ENCODE data around the gene ADGRV1.
"Not testable (repeated sequence)": the region's sequence is repeated elsewhere in the genome, so short reads cannot be mapped to it uniquely, and the experiment has no call there.

ADGRV1 gene

DNA sequence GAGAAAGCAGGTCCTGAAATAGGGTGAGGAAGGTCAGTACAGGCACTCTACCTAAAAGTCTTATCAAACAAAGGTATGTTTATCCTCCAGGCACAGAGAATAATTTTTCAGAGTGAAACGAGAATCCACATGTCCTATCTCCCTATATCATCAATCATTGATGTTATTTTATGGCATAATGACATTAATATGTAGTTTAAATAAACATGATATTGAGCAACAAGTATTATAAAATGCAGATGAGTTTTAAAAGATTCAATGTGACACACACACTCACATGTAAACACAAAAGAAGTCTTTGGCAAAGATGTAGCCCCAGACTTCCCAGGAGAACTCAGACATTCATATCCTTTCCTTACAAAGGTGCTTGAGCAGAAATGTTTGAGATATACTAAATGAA, 389.1 kb downstream of the ADGRV1 start:
- H3K36me3 Mint-ChIP-seq, result no peaks in the 10 kb centered on the region

DNA sequence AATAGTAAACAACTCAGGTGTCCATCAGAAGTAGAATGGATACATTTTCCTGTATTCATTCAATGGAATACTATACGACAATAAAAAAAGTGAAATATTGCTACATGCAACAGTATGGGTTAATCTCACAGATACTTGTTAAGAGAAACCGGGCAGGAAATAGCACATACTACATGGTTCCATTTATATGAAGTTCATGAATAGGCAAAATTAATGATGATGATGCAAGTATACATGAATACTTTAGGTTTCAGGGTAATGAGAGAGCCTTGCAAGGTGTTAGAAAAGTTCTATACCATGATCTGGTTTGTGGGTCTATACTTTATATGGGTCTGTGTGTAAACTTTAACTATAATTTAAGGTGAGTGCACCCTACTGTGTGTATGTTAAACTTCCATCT, 390.4 kb downstream of the ADGRV1 start:
- Mint-ChIP-seq H3K27me3 (peaks cover 6% of the 10 kb centered on the region), H3K9me3 (no peaks in the 10 kb centered on the region), H3K4me3 (no peak overlapping the region), H3K27ac (no peak overlapping the region), H3K36me3 (no peaks in the 10 kb centered on the region), H3K4me1 (no peaks in the 10 kb centered on the region)

More for the DNA sequence above, 389.1 kb downstream of the ADGRV1 start:
- Mint-ChIP-seq H3K4me1 (no peaks in the 10 kb centered on the region), H3K27ac (no peak overlapping the region), H3K27me3 (peaks cover 5% of the 10 kb centered on the region), H3K4me3 (no peak overlapping the region), H3K9me3 (no peaks in the 10 kb centered on the region)

GRCh38 chr5:90949469-90950358, 391.1 kb downstream of the ADGRV1 start:
- Mint-ChIP-seq H3K9me3 (no peaks in the 10 kb centered on the region), H3K27ac (no peak overlapping the region), H3K36me3 (no peaks in the 10 kb centered on the region), H3K4me1 (no peaks in the 10 kb centered on the region), H3K27me3 (peaks cover 7% of the 10 kb centered on the region), H3K4me3 (no peak overlapping the region)

GRCh38 chr5:90955001-90955635, 396.5 kb downstream of the ADGRV1 start:
- no peaks in the 10 kb centered on the region for H3K36me3 Mint-ChIP-seq
- H3K4me1 Mint-ChIP-seq, result peaks cover 4% of the 10 kb centered on the region
- H3K4me3 Mint-ChIP-seq, result no peak overlapping the region
- no peaks in the 10 kb centered on the region for H3K9me3 Mint-ChIP-seq
- H3K27ac Mint-ChIP-seq, result no peak overlapping the region
- peaks cover 14% of the 10 kb centered on the region for H3K27me3 Mint-ChIP-seq

DNA sequence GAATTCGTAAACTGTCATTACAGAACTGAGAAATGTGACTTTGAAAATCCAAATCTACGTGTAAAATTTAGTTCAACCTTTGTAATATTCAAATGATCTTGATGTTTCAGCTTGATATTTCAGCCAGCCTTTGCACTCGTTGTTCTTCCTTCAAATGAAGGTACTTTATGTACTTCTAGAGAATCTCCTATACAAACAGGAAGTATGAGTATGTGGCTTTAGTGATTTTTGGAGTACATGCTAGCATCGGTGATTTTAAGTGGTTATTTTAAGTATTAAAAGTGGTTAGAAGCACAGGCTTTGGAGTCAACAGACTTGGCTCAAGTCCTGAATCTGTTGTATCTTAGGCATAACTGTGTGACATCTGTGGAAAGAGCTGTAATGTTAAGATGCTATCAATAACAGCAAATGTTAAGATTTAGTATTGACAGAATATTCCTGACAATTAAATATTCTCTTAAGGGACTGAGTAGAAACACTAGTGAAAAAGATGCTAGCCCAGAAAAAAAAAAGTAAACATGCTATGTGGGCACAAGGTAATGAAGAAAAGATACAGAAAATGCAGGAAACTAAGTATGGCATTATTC, 398.0 kb downstream of the ADGRV1 start:
- H3K4me3 Mint-ChIP-seq, result no peak overlapping the region
- H3K27ac Mint-ChIP-seq, result no peak overlapping the region
- peaks cover 4% of the 10 kb centered on the region for H3K4me1 Mint-ChIP-seq
- peaks cover 14% of the 10 kb centered on the region for H3K27me3 Mint-ChIP-seq
- H3K9me3 Mint-ChIP-seq, result no peaks in the 10 kb centered on the region
- no peaks in the 10 kb centered on the region for H3K36me3 Mint-ChIP-seq

DNA sequence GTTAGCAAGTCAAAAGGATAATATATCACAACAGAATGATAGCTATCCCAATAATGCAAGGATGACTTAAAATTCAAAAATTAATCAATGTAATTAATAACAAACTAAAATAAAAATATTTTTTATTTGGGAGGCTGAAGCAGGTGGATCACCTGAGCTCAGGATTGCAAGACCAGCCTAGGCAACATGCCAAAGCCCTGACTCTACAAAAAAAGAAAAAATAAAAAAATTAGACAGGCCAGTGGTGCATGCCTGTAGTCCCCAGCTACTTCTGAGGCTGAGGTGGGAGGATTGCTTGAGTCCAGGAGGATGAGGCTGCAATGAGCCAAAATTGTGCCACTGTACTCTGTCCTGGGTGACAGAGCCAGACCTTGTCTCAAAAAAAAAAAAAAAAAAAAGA, 399.3 kb downstream of the ADGRV1 start:
- no peaks in the 10 kb centered on the region for H3K36me3 Mint-ChIP-seq
- H3K9me3 Mint-ChIP-seq, result no peaks in the 10 kb centered on the region
- H3K4me1 Mint-ChIP-seq, result peaks cover 4% of the 10 kb centered on the region
- H3K27me3 Mint-ChIP-seq, result peaks cover 11% of the 10 kb centered on the region
- H3K27ac Mint-ChIP-seq, result no peak overlapping the region
- H3K4me3 Mint-ChIP-seq, result no peak overlapping the region

GRCh38 chr5:90959262-90959661, 400.7 kb downstream of the ADGRV1 start:
- Mint-ChIP-seq H3K9me3 (no peaks in the 10 kb centered on the region), H3K27ac (no peak overlapping the region), H3K4me1 (peaks cover 4% of the 10 kb centered on the region), H3K4me3 (no peak overlapping the region), H3K36me3 (no peaks in the 10 kb centered on the region), H3K27me3 (peaks cover 11% of the 10 kb centered on the region)

- Mint-ChIP-seq H3K4me3 (no peak overlapping the region), H3K27ac (no peak overlapping the region), H3K4me1 (no peaks in the 10 kb centered on the region), H3K27me3 (peaks cover 20% of the 10 kb centered on the region), H3K9me3 (no peaks in the 10 kb centered on the region), H3K36me3 (peaks cover 2% of the 10 kb centered on the region)
These were observed 403.9 kb downstream of the ADGRV1 start for GRCh38 chr5:90962481-90962880.

DNA sequence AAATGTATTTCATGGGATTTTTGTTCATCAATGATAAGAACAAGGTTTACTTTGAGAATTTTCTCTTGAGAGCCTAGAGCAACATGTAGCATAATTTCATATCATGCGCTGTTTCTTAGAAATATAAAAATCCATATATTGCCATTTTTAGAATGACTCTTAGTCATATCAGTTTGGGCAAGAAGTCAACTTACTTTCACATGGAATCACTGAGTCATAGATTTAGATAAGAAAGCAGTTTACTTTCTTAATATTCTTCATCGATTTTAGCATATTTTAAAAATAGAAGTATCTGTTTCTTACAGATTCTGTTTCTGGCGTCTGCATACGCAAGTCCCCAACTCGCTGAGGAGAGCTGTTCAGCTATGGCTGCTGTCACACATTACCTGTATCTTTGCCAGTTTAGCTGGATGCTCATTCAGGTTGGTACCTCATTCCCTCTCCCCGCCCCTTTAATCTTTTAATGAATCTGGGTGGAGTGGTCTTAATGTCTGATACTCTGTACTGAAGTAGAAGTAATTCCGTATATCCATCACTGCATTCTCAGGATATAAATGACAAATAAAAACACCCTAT, 406.6 kb downstream of the ADGRV1 start:
- H3K27me3 Mint-ChIP-seq, result peaks cover 22% of the 10 kb centered on the region
- peaks cover 2% of the 10 kb centered on the region for H3K36me3 Mint-ChIP-seq
- no peaks in the 10 kb centered on the region for H3K9me3 Mint-ChIP-seq
- H3K4me3 Mint-ChIP-seq, result no peak overlapping the region
- no peaks in the 10 kb centered on the region for H3K4me1 Mint-ChIP-seq
- H3K27ac Mint-ChIP-seq, result no peak overlapping the region

DNA sequence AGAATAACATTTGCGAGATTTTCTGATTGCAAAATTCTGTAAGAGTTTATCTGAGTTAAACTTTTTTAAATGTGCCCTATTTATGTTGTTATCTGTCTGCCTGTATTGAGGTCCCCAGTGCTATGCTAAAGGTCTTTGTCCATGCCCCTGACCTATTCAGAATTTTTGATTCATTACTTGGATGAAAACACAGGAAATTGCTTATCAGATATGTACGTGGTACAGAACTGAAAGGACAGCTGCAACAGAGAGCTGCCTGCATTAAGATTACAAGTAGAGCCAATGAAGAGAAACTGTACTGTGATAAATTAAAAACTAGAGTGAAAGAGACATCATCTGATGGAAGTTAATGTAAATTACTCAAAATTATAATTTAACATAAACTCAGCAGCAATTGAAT, 408.8 kb downstream of the ADGRV1 start:
- Mint-ChIP-seq H3K27me3 (peaks cover 30% of the 10 kb centered on the region), H3K36me3 (peaks cover 3% of the 10 kb centered on the region), H3K4me1 (no peaks in the 10 kb centered on the region)

GRCh38 chr5:90967851-90968250, 409.3 kb downstream of the ADGRV1 start:
- Mint-ChIP-seq H3K4me1 (no peaks in the 10 kb centered on the region), H3K27me3 (peaks cover 30% of the 10 kb centered on the region), H3K9me3 (peaks cover 7% of the 10 kb centered on the region), H3K27ac (no peak overlapping the region), H3K36me3 (peaks cover 3% of the 10 kb centered on the region), H3K4me3 (no peak overlapping the region)

More for the DNA sequence above, 408.8 kb downstream of the ADGRV1 start:
- peaks cover 7% of the 10 kb centered on the region for H3K9me3 Mint-ChIP-seq
- no peak overlapping the region for H3K27ac Mint-ChIP-seq
- H3K4me3 Mint-ChIP-seq, result no peak overlapping the region

DNA sequence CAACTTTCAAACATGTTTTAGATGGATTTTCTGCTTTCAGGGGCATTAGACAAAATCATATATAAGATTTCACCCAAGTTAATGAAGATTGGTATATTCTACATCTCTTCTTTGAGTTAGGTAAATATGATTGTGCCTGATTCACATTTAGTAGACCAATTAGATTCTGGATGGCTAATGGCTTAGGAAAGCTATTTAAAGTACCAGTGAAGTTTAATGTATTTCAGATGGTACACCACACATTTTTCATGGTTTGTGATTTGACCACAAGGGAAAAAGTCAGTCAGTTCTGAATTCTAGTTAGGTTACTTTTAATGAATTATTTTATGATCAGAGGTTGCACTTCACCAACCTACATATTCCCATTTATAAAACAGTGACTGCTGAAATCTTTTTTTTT, 409.7 kb downstream of the ADGRV1 start:
- Mint-ChIP-seq H3K27ac (no peak overlapping the region), H3K4me3 (no peak overlapping the region), H3K27me3 (peaks cover 30% of the 10 kb centered on the region), H3K9me3 (peaks cover 7% of the 10 kb centered on the region), H3K36me3 (peaks cover 3% of the 10 kb centered on the region), H3K4me1 (no peaks in the 10 kb centered on the region)

GRCh38 chr5:90969945-90970344, 411.3 kb downstream of the ADGRV1 start:
- H3K4me3 Mint-ChIP-seq, H3K9me3 Mint-ChIP-seq, H3K27ac Mint-ChIP-seq, H3K4me1 Mint-ChIP-seq, H3K36me3 Mint-ChIP-seq: not testable (repeated sequence)
- peaks cover 26% of the 10 kb centered on the region for H3K27me3 Mint-ChIP-seq

- no peaks in the 10 kb centered on the region for H3K36me3 Mint-ChIP-seq
- no peak overlapping the region for H3K27ac Mint-ChIP-seq
- no peak overlapping the region for H3K4me3 Mint-ChIP-seq
- no peaks in the 10 kb centered on the region for H3K9me3 Mint-ChIP-seq
- H3K27me3 Mint-ChIP-seq, result no peaks in the 10 kb centered on the region
- no peaks in the 10 kb centered on the region for H3K4me1 Mint-ChIP-seq
These were observed 422.6 kb downstream of the ADGRV1 start for GRCh38 chr5:90981177-90981576.

DNA sequence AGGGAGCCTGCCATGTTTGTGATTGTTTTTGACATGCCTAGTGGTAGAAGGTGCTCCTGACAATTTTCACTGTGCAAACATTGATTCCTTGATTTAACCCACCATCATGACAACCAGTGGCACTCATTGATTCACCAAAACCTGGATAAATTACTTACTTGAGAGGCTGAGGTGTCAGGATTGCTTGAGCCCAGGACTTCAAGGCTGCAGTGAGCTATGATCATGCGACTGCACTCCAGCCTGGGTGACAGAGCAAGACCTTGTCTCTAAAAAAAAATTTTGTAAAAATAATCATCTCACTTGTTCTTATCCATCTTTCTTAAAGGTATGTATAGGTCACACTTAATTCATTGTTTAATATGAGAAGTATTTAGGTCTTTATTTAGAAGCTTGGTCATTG, 423.2 kb downstream of the ADGRV1 start:
- Mint-ChIP-seq H3K27me3 (no peaks in the 10 kb centered on the region), H3K4me3 (no peak overlapping the region), H3K36me3 (no peaks in the 10 kb centered on the region), H3K9me3 (no peaks in the 10 kb centered on the region), H3K4me1 (no peaks in the 10 kb centered on the region), H3K27ac (no peak overlapping the region)

- H3K27ac Mint-ChIP-seq, result no peak overlapping the region
- no peak overlapping the region for H3K4me3 Mint-ChIP-seq
- no peaks in the 10 kb centered on the region for H3K4me1 Mint-ChIP-seq
- H3K36me3 Mint-ChIP-seq, result no peaks in the 10 kb centered on the region
- no peaks in the 10 kb centered on the region for H3K9me3 Mint-ChIP-seq
- no peaks in the 10 kb centered on the region for H3K27me3 Mint-ChIP-seq
These were observed 424.0 kb downstream of the ADGRV1 start for GRCh38 chr5:90982576-90982975.
